ENCODE measurements around the gene TNFSF10. TPM values are rescaled to one million over a fixed set of nuclear protein-coding genes. Genes with fewer than 3 reads are reported as not detected.

The TNFSF10 gene
- total and polyA plus RNA-seq, 2 of the 8 experiments (the other 6 are each of a cell fraction or from before 2014, with no cell fraction given) = 0.06 TPM; not detected in 1

DNA sequence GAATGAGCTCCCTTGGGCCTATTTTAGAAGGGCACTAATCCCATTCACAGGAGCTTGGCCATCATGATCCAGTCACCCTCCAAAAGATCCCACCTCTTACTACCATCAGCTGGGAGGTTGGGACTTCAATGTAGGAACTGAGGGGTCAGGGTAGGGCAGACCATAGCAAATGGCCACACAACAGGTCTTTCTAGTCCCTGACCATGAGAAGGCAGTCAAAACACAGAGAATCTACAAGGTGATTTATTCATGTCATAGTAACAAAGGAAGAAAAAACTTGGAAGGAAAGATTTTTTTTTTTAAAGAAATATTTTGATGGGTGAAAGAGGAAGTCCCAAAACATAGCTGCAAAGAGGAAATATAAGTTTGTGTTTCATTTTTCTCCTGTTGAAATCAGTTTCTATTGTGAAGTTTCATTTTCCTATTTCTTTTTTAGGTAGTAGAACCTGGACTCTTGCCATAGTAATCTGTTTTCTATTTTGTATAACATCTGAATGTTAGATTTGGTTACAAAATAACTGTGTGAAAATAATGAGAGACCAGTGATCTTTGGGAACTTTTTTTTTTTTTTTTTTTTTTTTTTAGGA, 23.5 kb upstream of the TNFSF10 start (continued):
- TF ChIP-seq CHD7 (IDR thresholded peaks at IDR 0.05; ENCODE audit: insufficient replicate concordance, low read length) (no peak), CBX8 (IDR thresholded peaks at IDR 0.05; ENCODE audit: borderline replicate concordance, low read depth, low read length) (no peak), ZNF274 (IDR thresholded peaks at IDR 0.05; ENCODE audit: borderline replicate concordance, extremely low read depth, low read length) (no peak), MAFK (IDR thresholded peaks at IDR 0.05; ENCODE audit: low read depth, low read length) (no peak), EP300 (IDR thresholded peaks at IDR 0.05; ENCODE audit: borderline replicate concordance in 1 of 2, low read depth in 2 of 2, low read length in 2 of 2) (no peak), KDM4A (IDR thresholded peaks at IDR 0.05; ENCODE audit: low read depth, low read length, severe bottlenecking) (no peak), SRF (IDR thresholded peaks at IDR 0.05; ENCODE audit: low read depth, low read length) (no peak), RFX5 (IDR thresholded peaks at IDR 0.05; ENCODE audit: borderline replicate concordance, low read depth, low read length) (no peak)
- TF ChIP-seq, protein P1, sequence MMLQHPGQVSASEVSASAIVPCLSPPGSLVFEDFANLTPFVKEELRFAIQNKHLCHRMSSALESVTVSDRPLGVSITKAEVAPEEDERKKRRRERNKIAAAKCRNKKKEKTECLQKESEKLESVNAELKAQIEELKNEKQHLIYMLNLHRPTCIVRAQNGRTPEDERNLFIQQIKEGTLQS (IDR thresholded peaks at IDR 0.05; ENCODE audit: insufficient read depth, low read depth, low read length) = no peak

All from H1 (cell line).